A549 (cell line): ENCODE measurements around the gene RNF145. TPM values are rescaled to one million over a fixed set of nuclear protein-coding genes. Genes with fewer than 3 reads are reported as not detected.

Source experiments
- ATAC-seq, 2 experiments: fragments of 200-7000 bp in 1 of 2; fragments of >200 bp in 1 of 2; cut with Nextera tagmentation in 1 of 2; cut with Tn5 transposase in 1 of 2; 3 replicates each; pipeline versions ENCODE4 v1.8.0 to v1.9.1; 2018 to 2020; ENCODE audit warnings: mild to moderate bottlenecking in 1 of 2, moderate library complexity in 1 of 2
- CTCF ChIA-PET: fragments of 300-600 bp; sonication (Branson Sonifier 250); formaldehyde crosslinking; extraction: SDS; loops from one replicate; lab custom pipeline; 2021; ENCODE audit warnings: antibody characterized with exemption, inconsistent platforms; lab: Yijun Ruan, JAX
- POLR2A ChIA-PET: fragments of 350-600 bp; formaldehyde crosslinking; extraction: SDS; loops from one replicate; lab custom pipeline; 2021; ENCODE audit warnings: antibody characterized with exemption, inconsistent platforms; lab: Yijun Ruan, JAX
- DNase-seq, 2 experiments: peaks; one replicate each; pipeline versions ENCODE4 v3.0.0 to v3.0.0-alpha.2; 2011 to 2016; ENCODE audit warnings: low read depth in 1 of 2, low spot score in 1 of 2
- FAIRE-seq: peaks from 2 replicates; lab custom pipeline; 2011; peaks lifted over from hg19 to GRCh38; lab: Jason Lieb, UNC
- H3K27ac ChIP-seq, 2 experiments: fragments of >200 bp; sonication (Bioruptor Twin); formaldehyde crosslinking; 3 replicates each; pipeline ENCODE4 v1.5.1; 2016 to 2017
- H3K4me1 ChIP-seq: fragments of >200 bp; sonication (Bioruptor Twin); formaldehyde crosslinking; 3 replicates; pipeline ENCODE4 v1.6.1; 2016
- H3K4me2 ChIP-seq: fragments of >200 bp; sonication (Bioruptor Twin); formaldehyde crosslinking; 3 replicates; pipeline ENCODE4 v1.6.1; 2016
- H3K4me3 ChIP-seq: fragments of >200 bp; sonication (Bioruptor Twin); formaldehyde crosslinking; 3 replicates; pipeline ENCODE4 v1.5.1; 2016
- H3K9me3 ChIP-seq: fragments of >200 bp; sonication (Bioruptor Twin); formaldehyde crosslinking; 3 replicates; pipeline ENCODE4 v1.6.1; 2016
- ATOH8 ChIP-seq: fragments of 250-450 bp; sonication (Bioruptor Pico); IDR thresholded peaks from 2 replicates; pipeline ENCODE4 v1.5.0; 2020; ENCODE audit warnings: low read depth, mild to moderate bottlenecking, moderate library complexity
- BCL3 ChIP-seq: fragments of >200 bp; sonication (Bioruptor Twin); formaldehyde crosslinking; IDR thresholded peaks from 3 replicates; pipeline ENCODE4 v1.6.1; 2016
- BHLHE40 ChIP-seq: IDR thresholded peaks from 2 replicates; pipeline ENCODE4 v1.6.1; 2012; ENCODE audit warnings: low read depth, low read length, inconsistent platforms
- CEBPB ChIP-seq, 2 experiments: fragments of >200 bp in 1 of 2; sonication (Bioruptor Twin) in 1 of 2; formaldehyde crosslinking in 1 of 2; IDR thresholded peaks; 2 replicates each; pipeline ENCODE4 v1.6.1; 2012 to 2016
- CHD2 ChIP-seq: fragments of 150-350 bp; IDR thresholded peaks from 2 replicates; pipeline ENCODE4 v1.6.1; 2014; ENCODE audit warnings: low read length; ENCODE audit not compliant: partially characterized antibody
- E2F6 ChIP-seq: IDR thresholded peaks from 2 replicates; pipeline ENCODE4 v1.6.1; 2012; ENCODE audit warnings: low read depth, borderline replicate concordance
- EP300 ChIP-seq, 2 experiments: fragments of >200 bp; sonication (Bioruptor Twin); formaldehyde crosslinking; IDR thresholded peaks; 2 replicates in 1 of 2; 3 replicates in 1 of 2; pipeline ENCODE4 v1.6.1; 2016 to 2017
- ESRRA ChIP-seq: fragments of 150-350 bp; IDR thresholded peaks from 2 replicates; pipeline ENCODE4 v1.6.1; 2014; ENCODE audit warnings: mild to moderate bottlenecking, low read length, borderline replicate concordance
- FOXS1 ChIP-seq: fragments of 250-450 bp; sonication (Bioruptor Pico); IDR thresholded peaks from 2 replicates; pipeline ENCODE4 v1.5.0; 2020; ENCODE audit warnings: mild to moderate bottlenecking, moderate library complexity
- HEYL ChIP-seq: fragments of 250-450 bp; sonication (Bioruptor Pico); IDR thresholded peaks from 2 replicates; pipeline ENCODE4 v1.8.0; 2021; ENCODE audit warnings: mild to moderate bottlenecking, moderate library complexity
- HOXA7 ChIP-seq: fragments of 250-450 bp; sonication (Bioruptor Pico); IDR thresholded peaks from 2 replicates; pipeline ENCODE4 v1.5.0; 2020; ENCODE audit warnings: mild to moderate bottlenecking, moderate library complexity
- HOXB5 ChIP-seq: fragments of 250-450 bp; sonication (Bioruptor Pico); IDR thresholded peaks from 2 replicates; pipeline ENCODE4 v1.5.0; 2020; ENCODE audit warnings: mild to moderate bottlenecking, moderate library complexity
- JUN ChIP-seq, 2 experiments: fragments of >200 bp; sonication (Bioruptor Twin); formaldehyde crosslinking; IDR thresholded peaks; 2 replicates in 1 of 2; 3 replicates in 1 of 2; pipeline ENCODE4 v1.6.1; 2016 to 2017
- JUNB ChIP-seq: fragments of >200 bp; sonication (Bioruptor Twin); formaldehyde crosslinking; IDR thresholded peaks from 2 replicates; pipeline ENCODE4 v1.6.1; 2016
- KDM5A ChIP-seq: fragments of 200-600 bp; sonication (generic); IDR thresholded peaks from 2 replicates; pipeline ENCODE4 v1.6.1; 2016; ENCODE audit warnings: antibody characterized with exemption, mild to moderate bottlenecking
- PBX3 ChIP-seq: IDR thresholded peaks from 2 replicates; pipeline ENCODE4 v1.6.1; 2012
- POLR2AphosphoS2 ChIP-seq: conservative IDR thresholded peaks from 2 replicates; pipeline ENCODE4 v1.6.1; 2012; ENCODE audit warnings: low read length, improper control_type of control experiment, inconsistent platforms
- RAD21 ChIP-seq, 2 experiments: fragments of >200 bp in 1 of 2; sonication (Bioruptor Twin) in 1 of 2; formaldehyde crosslinking in 1 of 2; IDR thresholded peaks in 1 of 2; conservative IDR thresholded peaks in 1 of 2; 2 replicates in 1 of 2; 3 replicates in 1 of 2; pipeline ENCODE4 v1.6.1; 2012 to 2018; ENCODE audit warnings: inconsistent platforms in 1 of 2
- RCOR1 ChIP-seq: fragments of 150-350 bp; IDR thresholded peaks from 2 replicates; pipeline ENCODE4 v1.6.1; 2014; ENCODE audit warnings: antibody characterized with exemption, low read length, low read depth
- RFX5 ChIP-seq: fragments of 450-650 bp; IDR thresholded peaks from 2 replicates; pipeline ENCODE4 v1.7.1; 2014; ENCODE audit warnings: antibody characterized with exemption, mild to moderate bottlenecking, moderate library complexity
- TFCP2L1 ChIP-seq: fragments of 250-450 bp; sonication (Bioruptor Pico); IDR thresholded peaks from 2 replicates; pipeline ENCODE4 v1.5.0; 2021; ENCODE audit warnings: mild to moderate bottlenecking
- TP53 ChIP-seq: fragments of 250-450 bp; sonication (Bioruptor Pico); IDR thresholded peaks from 2 replicates; pipeline ENCODE4 v1.5.0; 2021; ENCODE audit warnings: mild to moderate bottlenecking, moderate library complexity
- ZC3H11A ChIP-seq: fragments of 450-650 bp; IDR thresholded peaks from 2 replicates; pipeline ENCODE4 v1.6.1; 2014; ENCODE audit warnings: antibody characterized with exemption, mild to moderate bottlenecking
- WGBS: methylation state at CpG from one replicate; pipeline ENCODE4 v1.1.6; 2017; ENCODE audit errors: missing lambda C conversion rate; 5-methylcytosine and 5-hydroxymethylcytosine counted together
- polyA plus RNA-seq, 4 experiments: library from polyadenylated mRNA; depleted of rRNA in 3 of 4; stranded (reverse); fragments of >200 nt; fragmentation: RNase III in 1 of 4; extraction: RNeasy Plus Mini Kit Qiagen cat#74134 plus additional on column Dnase treatment in 1 of 4; gene quantifications; 2 replicates in 3 of 4; 3 replicates in 1 of 4; pipeline ENCODE4 v1.2.3, GENCODE V29; 2011 to 2017

The RNF145 gene
- polyA plus RNA-seq, 2 of the 4 experiments (the other 2 are of a cell fraction) = 122 to 146 TPM

- TF ChIP-seq FOXS1 (CRISPR knock-in tag) = no peak
- TF ChIP-seq, all 56 proteins: peak for 0
Measured at GRCh38 chr5:159210846-159211245, 1.5 kb upstream of the RNF145 start (continued).

GRCh38 chr5:159210210-159210661 is 883 bp upstream of the RNF145 start:
- H3K4me1 ChIP-seq = peaks cover 21% of the 10 kb centered on the region
- no peak for TF ChIP-seq HOXA7
- TF ChIP-seq RCOR1 = no peak
- TF ChIP-seq ZC3H11A = no peak
- 0 out of 2 replicates have a peak, but pooled peaks have one; percentile 12 for TF ChIP-seq JUNB
- TF ChIP-seq ATOH8 (CRISPR knock-in tag) = no peak
- TF ChIP-seq JUN (IDR thresholded peaks at IDR 0.05) = peak; percentile 13 to 59; a peak in 3 of 5 replicates
- no peak for TF ChIP-seq POLR2AphosphoS2
- no peak for TF ChIP-seq KDM5A
- no peak for TF ChIP-seq BHLHE40
- TF ChIP-seq TP53 (CRISPR knock-in tag) = no peak
- TF ChIP-seq CEBPB (IDR thresholded peaks at IDR 0.05) = peak; percentile 81 to 92
- peak in 1 of 2 experiments; percentile 28; a peak in 1 of 5 replicates for TF ChIP-seq RAD21 (conservative IDR thresholded peaks at IDR 0.05 in 1 of 2, IDR thresholded peaks at IDR 0.05 in 1 of 2)
- no peak for TF ChIP-seq HEYL (CRISPR knock-in tag)
- no peak for TF ChIP-seq ESRRA
- TF ChIP-seq E2F6 = no peak
- TF ChIP-seq PBX3 = no peak
- TF ChIP-seq HOXB5 = 0 out of 2 replicates have a peak, but pooled peaks have one; percentile 48
- TF ChIP-seq BCL3 = 0 out of 3 replicates have a peak, but pooled peaks have one; percentile 31
- TF ChIP-seq CHD2 = no peak
- peak; percentile 55 to 63; a peak in 3 of 5 replicates for TF ChIP-seq EP300 (IDR thresholded peaks at IDR 0.05)
- no peak for TF ChIP-seq RFX5
- TF ChIP-seq TFCP2L1 = no peak
- CTCF ChIA-PET = interaction anchor here (1.4 to 2.5 kb wide), 2 partner anchors 53 to 57 kb away, joined by 3 to 9 read pairs; no protein-coding TSS in a partner anchor
- 4% methylated on average over 4 of the region's 4 CpGs for WGBS
- FAIRE-seq (peak; percentile 7), ATAC-seq (peak; percentile 46 to 58), DNase-seq (peak; percentile 55 to 80)
- no peaks in the 10 kb centered on the region for H3K9me3 ChIP-seq
- peak overlapping the region; percentile 77 for H3K4me3 ChIP-seq
- H3K4me2 ChIP-seq = peak overlapping the region; percentile 94
- H3K27ac ChIP-seq = peak overlapping the region; percentile 97 to 100
- POLR2A ChIA-PET = no interaction called here
